NCI-H146 (cell line): Measurements from ENCODE around the gene AGXT2.

ENCODE experiments used
- DNase-seq: peaks from one replicate; lab custom pipeline; 2025; lab: John Stamatoyannopoulos, UW

AGXT2 gene

DNA sequence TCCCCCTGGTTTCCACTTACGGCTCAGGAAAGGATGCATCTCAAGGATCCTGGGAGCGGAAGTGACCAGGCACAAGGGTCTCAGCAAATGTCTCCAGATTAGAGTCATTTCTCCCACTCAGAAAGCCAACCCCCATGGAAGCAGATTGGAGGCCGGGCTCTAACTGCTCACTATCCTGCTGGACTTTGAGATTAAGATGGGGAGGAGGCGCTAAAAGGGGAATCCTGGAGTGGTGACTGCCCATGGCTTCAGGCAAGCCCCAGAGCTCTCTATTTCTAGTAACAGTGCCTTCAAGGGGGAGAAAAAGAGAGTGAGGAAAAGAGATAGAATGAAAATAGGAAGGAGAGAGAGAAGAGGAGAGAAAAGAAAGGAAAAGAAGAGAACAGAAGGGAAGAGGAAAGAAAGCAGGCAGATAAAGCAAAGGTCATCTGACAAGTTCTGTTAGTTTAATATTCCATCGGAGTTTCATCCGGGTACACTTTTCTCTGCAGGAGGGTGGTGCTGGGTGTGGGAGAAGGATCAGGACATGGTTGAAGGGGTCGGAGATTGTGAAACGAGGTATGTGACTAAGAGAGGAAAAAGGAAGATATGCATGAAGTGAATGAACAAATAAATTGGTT, at the start of gene AGXT2:
TSS of gene AGXT2 (minus strand) at position 165 of the 620 bp plus-strand sequence. CDS start at position 108, 57 bp downstream.
- no peak for DNase-seq

GRCh38 chr5:35096932-35097331, 49.2 kb upstream of the AGXT2 start:
- DNase-seq: no peak

DNA sequence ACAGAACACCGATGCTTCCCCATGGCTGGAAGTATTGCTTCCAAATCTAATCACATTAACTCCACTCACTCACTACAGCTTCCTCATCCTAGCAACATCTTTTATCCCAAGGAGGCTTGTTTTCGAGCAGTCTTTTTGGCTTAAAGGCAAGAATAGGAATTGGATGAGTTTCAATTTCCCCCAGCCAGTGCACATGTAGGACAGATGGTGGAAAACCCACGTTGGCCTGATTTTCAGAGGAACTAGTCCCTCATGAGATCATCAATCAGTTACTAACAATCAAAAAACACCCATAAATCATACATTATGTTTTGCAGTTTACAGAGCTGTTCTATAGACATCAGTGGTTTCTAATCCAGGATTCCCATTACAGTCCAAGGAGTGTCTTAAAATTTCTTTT, 48.5 kb upstream of the AGXT2 start:
- DNase-seq: no peak

DNA sequence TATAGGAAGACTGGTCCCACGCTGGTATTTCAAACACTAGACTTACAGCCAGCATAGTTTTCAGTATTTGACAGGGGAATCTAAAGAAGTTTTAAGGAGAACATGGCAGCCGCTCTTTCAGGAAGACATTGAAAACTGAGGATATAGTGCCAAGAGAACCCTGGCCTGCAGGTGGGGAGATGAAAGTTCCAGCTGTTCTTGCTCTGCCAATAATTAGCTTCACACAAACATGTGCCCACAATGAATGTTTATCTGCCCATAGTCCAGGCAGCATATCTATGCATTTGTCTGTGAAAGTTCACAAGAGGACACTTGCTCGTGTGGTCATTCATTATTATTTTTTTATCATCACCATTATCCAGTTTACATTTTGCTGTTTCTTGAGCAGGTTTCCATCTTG, 47.6 kb upstream of the AGXT2 start:
- no peak for DNase-seq

- no peak for DNase-seq
Measured at GRCh38 chr5:35094948-35095347, 47.2 kb upstream of the AGXT2 start.

- no peak for DNase-seq
Measured at GRCh38 chr5:35092703-35093102, 45.0 kb upstream of the AGXT2 start.

DNA sequence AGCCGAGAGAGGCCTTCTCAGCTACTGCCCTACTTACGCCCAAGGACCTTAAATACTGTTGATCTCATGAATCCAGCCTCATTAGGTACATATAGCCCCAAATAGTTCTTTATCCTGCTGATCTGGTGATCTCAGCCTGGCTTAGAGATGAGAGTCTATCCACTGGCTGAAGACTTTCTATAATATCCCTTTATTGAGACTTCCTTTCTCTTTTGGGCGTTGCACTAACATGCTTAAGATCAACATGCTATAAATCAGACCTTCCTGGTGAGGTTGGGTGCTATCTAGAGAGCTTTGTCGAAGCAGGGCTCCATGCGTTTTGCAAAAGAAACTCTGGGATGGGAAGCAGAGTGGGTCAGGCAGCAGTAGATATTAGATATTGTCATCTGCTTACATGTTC, 44.0 kb upstream of the AGXT2 start:
- no peak for DNase-seq

GRCh38 chr5:35089334-35090314, 41.9 kb upstream of the AGXT2 start:
- peak; percentile 14 for DNase-seq

- DNase-seq: no peak
Measured at GRCh38 chr5:35087991-35088390, 40.2 kb upstream of the AGXT2 start.

- no peak for DNase-seq
Measured at GRCh38 chr5:35083150-35083549, 35.4 kb upstream of the AGXT2 start.

DNA sequence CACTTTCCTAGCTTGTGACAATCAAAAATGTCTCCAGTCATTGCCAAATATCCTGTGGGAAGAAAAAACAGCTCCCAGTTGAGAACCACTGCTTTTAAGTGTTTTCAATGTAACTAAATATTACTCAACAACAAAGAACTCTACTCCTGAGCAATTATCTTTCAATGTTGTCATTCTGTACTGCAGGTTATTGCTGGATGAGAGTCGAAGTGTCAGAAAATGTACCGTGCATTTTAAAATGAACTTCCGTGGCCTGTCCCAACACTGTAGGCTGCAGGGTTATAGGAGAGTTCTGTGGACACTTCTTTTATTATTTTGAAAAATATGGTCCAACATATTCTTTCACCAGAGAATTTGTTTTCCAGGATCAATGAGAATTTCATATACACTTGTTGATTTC, 34.8 kb upstream of the AGXT2 start:
- no peak for DNase-seq

DNA sequence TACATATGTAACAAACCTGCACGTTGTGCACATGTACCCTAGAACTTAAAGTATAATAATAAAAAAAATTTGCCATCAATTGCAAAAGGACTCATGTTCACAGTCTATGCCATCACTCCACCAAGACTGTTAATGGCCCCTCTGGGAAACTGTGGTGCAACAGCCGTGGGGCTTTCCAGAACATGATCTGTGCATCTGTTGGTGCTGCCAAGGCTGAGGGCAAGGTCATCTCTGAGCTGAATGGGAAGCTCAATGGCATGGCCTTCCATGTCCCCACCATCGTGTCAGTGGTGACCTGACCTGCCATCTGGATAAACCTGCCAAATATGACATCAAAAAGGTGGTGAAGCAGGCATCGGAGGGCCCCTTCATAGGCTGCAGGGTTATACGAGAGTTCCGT, 33.4 kb upstream of the AGXT2 start:
- no peak for DNase-seq

- no peak for DNase-seq
Measured at GRCh38 chr5:35073160-35073559, 25.4 kb upstream of the AGXT2 start.

DNA sequence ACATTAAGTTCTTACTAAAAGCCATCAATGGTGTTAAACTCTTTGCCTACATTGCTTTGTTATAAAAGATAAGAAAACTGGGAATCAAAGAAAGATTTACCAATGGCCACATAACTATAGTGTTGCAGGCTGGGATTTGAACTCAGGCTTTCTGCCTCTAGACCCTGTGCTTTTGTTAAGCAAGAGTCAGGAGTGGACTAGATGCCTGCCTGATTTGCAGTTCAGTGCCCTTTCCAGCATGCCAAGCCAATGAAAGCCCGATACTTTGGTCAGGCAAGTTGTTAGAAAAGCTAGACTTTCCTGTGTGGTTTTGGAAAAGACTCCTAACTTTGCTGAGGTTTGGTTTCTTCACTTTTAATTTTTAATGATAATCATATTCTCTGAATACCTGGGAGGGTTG, 21.4 kb upstream of the AGXT2 start:
- no peak for DNase-seq

GRCh38 chr5:35067985-35068384, 20.2 kb upstream of the AGXT2 start:
- DNase-seq: no peak

DNA sequence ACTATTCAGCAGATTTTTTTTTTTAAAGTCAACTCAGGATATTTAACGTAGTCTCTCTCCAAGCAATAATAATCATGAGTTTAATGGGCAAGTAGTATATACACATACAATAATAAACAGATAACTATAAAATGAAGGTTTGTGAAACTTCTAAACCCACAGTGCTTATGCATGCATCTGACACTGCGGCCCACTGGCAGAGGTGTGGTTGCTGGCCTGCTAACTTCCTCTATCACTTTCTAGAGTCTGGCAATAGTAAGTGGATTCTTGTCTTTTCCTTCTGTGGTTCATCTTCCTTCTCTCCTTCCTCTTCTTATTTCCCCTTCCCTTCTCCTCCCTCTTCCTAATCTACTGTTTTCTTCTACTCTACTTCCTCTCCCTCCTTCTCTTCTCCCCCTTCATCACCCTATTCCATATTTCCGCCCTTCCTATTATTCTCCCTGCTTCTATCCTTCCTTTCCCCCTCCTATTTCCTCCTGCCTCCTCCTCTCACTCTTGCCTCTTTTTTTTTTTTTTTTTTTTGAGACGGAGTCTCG, 18.6 kb upstream of the AGXT2 start:
- no peak for DNase-seq

GRCh38 chr5:35063414-35063813, 15.7 kb upstream of the AGXT2 start:
- DNase-seq: no peak

GRCh38 chr5:35061211-35061770, 13.5 kb upstream of the AGXT2 start:
- no peak for DNase-seq

DNA sequence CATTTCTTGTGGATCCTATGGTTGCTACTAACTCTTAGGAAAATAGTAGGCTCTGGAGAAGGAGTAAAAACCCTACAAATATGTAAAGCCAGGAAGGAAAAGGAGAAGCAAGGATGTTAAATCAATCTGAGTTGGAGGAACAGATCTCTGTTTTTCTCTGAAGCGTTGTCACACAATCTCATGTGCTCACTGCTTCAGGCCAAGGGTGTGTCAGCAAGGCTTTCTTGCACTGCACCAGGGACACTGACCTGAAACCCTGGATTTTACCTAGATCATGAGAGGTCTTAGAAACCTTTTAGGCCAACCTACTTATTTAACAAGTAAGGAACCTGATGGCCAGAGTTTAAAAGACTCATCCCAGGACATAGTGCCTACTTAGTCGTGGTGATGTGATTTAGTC, 12.5 kb upstream of the AGXT2 start:
- no peak for DNase-seq

DNA sequence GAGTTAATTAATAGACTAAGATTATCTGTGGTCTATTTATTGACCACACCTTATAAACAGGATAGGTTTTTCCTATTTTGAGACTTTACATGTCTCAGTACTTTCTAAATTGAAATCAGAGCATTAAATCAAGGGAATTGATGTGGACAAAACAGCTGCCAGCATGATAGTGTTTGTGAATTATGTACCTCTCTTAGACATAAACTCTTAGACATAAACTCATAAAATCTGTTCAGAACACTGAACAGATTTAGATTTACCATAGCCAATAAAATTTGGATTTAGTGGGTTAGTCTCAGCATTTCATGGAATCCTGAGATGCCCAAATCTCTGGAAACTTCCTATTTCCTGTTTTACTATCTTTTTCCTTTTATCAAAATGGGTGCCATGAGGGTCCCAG, 11.5 kb upstream of the AGXT2 start:
- no peak for DNase-seq

DNA sequence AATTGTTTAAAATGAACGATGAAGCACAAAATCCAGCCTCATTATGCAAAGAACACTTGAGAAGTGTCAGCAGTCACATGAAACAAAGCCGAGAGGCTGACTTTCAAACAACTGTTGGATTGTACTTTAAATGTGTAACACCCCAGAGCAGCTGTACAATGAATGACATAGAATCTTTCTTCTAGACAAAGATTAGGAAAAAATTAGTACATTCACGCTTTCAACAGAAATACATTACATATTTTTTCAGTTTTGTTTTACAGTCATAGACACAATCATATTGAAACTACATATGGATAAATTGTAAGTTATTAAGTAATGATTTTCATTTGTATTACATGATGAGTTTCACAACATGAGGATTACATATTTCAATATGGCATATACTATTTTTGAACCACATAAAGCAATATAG, 10.6 kb upstream of the AGXT2 start:
- DNase-seq: no peak

- no peak for DNase-seq
Measured at GRCh38 chr5:35056686-35057085, 8.9 kb upstream of the AGXT2 start.

DNA sequence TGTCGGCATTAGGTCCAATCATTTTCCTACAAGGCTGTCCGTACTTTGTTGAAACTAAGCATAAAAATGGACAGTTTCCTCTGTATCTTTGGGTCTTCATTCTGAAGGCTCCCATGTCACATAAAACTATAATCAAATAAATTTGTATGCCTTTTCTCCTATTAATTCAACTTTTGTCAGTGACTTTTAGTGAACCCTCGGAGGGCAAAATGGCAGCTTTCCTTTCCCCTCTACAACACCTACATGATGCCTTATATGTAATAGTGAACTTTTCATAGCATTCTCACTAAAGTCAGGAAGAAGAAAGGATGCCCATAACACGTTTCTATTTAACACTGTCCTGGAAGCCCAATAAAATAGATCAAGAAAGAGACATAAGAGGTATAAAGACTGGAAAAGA, 5.1 kb upstream of the AGXT2 start:
- no peak for DNase-seq
